Mucosa of gallbladder (tissue), 1 donor: ENCODE data around the gene CENPX. TPM values are rescaled to one million over a fixed set of nuclear protein-coding genes. Genes with fewer than 3 reads are reported as not detected.

Source experiments
- DNase-seq: peaks from one replicate; pipeline ENCODE4 v3.0.0-alpha.2; 2020; ENCODE audit warnings: low spot score
- total RNA-seq: library from RNA; stranded (reverse); gene quantifications from one replicate; pipeline ENCODE4 v1.2.1, GENCODE V29; 2021
- donor health status: DM: no; HTN: no; CAD: no.

Gene CENPX
- total RNA-seq, 1 donor from 2014 or later = 43.4 TPM

GRCh38 chr17:82023447-82024241, 966 bp upstream of the CENPX start:
- no peak for DNase-seq

GRCh38 chr17:82022981-82023446, 336 bp upstream of the CENPX start, which contains the start of gene LRRC45:
LRRC45 (plus strand) TSS chr17:82023305; CDS start chr17:82023644, 339 bp downstream.
- DNase-seq = peak; percentile 100

GRCh38 chr17:82021900-82022309, 773 bp downstream of the CENPX start:
- DNase-seq = no peak

GRCh38 chr17:82021107-82021899, 1.4 kb downstream of the CENPX start:
- peak; percentile 80 for DNase-seq

GRCh38 chr17:82020572-82021106, 2.0 kb downstream of the CENPX start:
- DNase-seq = no peak

GRCh38 chr17:82019690-82020571, 2.7 kb downstream of the CENPX start:
- no peak for DNase-seq

GRCh38 chr17:82018989-82019689, 3.5 kb downstream of the CENPX start:
- DNase-seq = no peak

- DNase-seq = no peak
These were observed 4.3 kb downstream of the CENPX start for GRCh38 chr17:82018152-82018988.

GRCh38 chr17:82017612-82018151, 5.0 kb downstream of the CENPX start:
- DNase-seq = no peak

GRCh38 chr17:82016875-82017459, 5.7 kb downstream of the CENPX start:
- no peak for DNase-seq

- DNase-seq = no peak
These were observed 6.4 kb downstream of the CENPX start for GRCh38 chr17:82016061-82016874.

GRCh38 chr17:82015311-82015971, 7.2 kb downstream of the CENPX start:
- no peak for DNase-seq

- DNase-seq = no peak
These were observed 7.7 kb downstream of the CENPX start for GRCh38 chr17:82014971-82015310.

- no peak for DNase-seq
These were observed 8.2 kb downstream of the CENPX start for GRCh38 chr17:82014432-82014831.

GRCh38 chr17:82013772-82014321, 8.8 kb downstream of the CENPX start:
- DNase-seq = no peak

- DNase-seq = peak; percentile 54
These were observed 9.3 kb downstream of the CENPX start for GRCh38 chr17:82013341-82013740.

GRCh38 chr17:82012640-82013295, 9.9 kb downstream of the CENPX start:
- DNase-seq = no peak
